ENCODE measurements around the gene CD44.
A peak's percentile ranks its signal among the peaks of the same experiment; 100 is the strongest.

Gene CD44

DNA sequence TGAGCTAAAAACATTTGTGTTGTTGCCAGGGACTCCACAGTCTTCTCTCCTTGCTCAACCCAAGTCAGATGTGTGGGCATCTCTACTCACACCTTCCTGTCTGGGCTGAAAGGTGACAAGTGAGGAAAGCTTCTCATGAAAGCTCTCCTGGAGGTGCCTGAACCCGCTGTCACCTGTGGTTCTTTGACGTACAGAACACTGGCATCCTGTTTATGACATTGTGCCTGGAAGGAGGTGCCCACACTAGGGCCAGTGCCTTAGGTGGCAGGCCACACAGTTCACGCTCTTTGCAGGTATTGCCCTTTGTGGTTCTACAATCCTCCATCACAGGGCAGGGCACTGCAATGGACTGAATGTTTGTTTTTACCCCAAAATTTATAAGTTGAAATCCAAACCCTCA is 108.5 kb downstream of the CD44 start:
- Mint-ChIP-seq H3K4me3 (no peak overlapping the region), H3K9me3 (no peaks in the 10 kb centered on the region), H3K36me3 (peaks cover 0 to 2% of the 10 kb centered on the region in 2 donors), H3K27ac (no peak overlapping the region), H3K27me3 (no peaks in the 10 kb centered on the region), H3K4me1 (peaks cover 0 to 9% of the 10 kb centered on the region in 2 donors)
- DNase-seq (no peak), ATAC-seq (replicated peaks) (no peak)

GRCh38 chr11:35247863-35248262 is 108.9 kb downstream of the CD44 start:
- no peak overlapping the region for H3K27ac Mint-ChIP-seq
- ATAC-seq (replicated peaks): no peak
- peaks cover 0 to 2% of the 10 kb centered on the region in 2 donors for H3K36me3 Mint-ChIP-seq
- no peaks in the 10 kb centered on the region for H3K27me3 Mint-ChIP-seq
- H3K4me1 Mint-ChIP-seq: peaks cover 0 to 4% of the 10 kb centered on the region in 2 donors
- DNase-seq: no peak
- H3K4me3 Mint-ChIP-seq: no peak overlapping the region
- H3K9me3 Mint-ChIP-seq: no peaks in the 10 kb centered on the region

DNA sequence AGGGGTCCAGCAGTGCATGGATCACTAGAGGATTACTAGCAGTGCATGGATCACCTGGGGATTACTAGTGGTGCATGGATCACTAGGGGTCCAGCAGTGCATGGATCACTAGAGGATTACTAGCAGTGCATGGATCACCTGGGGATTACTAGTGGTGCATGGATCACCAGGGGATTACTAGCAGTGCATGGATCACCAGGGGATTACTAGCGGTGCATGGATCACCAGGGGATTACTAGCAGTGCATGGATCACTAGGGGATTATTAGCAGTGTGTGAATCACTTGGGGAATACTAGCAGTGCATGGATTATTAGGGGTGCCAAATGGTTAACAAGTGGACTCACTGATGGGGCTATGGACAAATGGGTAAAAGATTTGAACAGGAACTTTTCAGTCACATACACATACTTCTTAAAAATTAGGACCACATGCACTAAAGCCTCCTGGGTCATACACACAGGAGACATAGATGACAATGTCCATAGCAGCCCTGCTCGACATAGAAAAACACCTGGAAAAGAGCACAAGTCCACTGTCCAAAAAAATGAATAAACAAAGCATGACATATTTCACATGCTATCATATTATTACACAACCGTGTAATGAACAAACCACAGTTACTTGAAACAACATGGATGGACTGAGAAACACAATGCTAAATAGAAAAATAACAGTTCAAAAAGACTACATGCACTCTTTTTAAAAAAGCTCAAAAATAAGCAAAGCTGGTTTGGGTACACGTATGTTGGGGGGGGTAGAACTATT is 109.8 kb downstream of the CD44 start:
- no peak overlapping the region for H3K27ac Mint-ChIP-seq
- H3K4me3 Mint-ChIP-seq: no peak overlapping the region
- DNase-seq (no peak), ATAC-seq (replicated peaks) (no peak)
- no peaks in the 10 kb centered on the region for H3K36me3 Mint-ChIP-seq
- no peaks in the 10 kb centered on the region for H3K4me1 Mint-ChIP-seq
- no peaks in the 10 kb centered on the region for H3K9me3 Mint-ChIP-seq
- no peaks in the 10 kb centered on the region for H3K27me3 Mint-ChIP-seq

DNA sequence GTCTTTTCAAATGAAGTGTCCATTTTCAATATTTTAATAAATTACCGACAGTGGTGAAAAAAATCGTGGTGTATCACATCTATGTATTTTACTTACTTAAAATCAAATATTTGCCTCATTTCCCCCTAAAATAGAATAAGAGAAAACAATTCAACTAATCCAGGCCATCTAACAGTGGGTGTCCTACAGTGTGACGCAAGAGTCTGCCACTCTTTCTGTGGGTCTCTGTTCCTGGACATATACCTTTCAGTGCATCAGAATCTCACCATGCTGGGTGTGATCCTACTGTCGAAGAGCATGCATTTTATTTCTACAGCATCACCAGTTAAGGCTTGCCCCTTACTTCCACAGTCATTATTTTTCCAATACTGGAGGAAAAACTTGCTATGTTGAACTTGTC is 111.2 kb downstream of the CD44 start:
- H3K27me3 Mint-ChIP-seq: no peaks in the 10 kb centered on the region
- no peak overlapping the region for H3K27ac Mint-ChIP-seq
- H3K4me3 Mint-ChIP-seq: no peak overlapping the region
- no peaks in the 10 kb centered on the region for H3K9me3 Mint-ChIP-seq
- no peaks in the 10 kb centered on the region for H3K36me3 Mint-ChIP-seq
- ATAC-seq (replicated peaks) (no peak), DNase-seq (no peak)
- no peaks in the 10 kb centered on the region for H3K4me1 Mint-ChIP-seq

DNA sequence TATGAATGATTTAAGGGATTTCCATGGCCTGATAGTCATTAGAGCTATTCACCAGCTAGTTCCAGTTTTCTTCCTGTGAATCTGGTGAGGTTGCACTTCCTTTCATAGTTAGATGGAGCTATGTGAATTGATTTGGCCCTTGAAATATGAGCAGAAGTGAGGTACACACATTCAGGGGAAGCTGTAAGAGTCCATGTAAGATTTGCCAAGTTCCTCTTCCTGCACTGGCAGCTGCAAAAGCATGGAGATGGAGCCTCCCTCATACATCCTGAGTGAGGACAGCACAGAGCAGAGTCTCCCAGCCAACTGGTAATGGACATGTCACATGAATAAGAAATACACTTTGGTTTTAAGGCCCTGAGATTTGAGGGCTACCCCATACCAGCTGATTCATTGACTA is 111.7 kb downstream of the CD44 start:
- ATAC-seq (replicated peaks) (no peak), DNase-seq (no peak)
- Mint-ChIP-seq H3K27me3 (no peaks in the 10 kb centered on the region), H3K27ac (no peak overlapping the region), H3K4me3 (no peak overlapping the region), H3K4me1 (no peaks in the 10 kb centered on the region), H3K9me3 (no peaks in the 10 kb centered on the region), H3K36me3 (no peaks in the 10 kb centered on the region)

DNA sequence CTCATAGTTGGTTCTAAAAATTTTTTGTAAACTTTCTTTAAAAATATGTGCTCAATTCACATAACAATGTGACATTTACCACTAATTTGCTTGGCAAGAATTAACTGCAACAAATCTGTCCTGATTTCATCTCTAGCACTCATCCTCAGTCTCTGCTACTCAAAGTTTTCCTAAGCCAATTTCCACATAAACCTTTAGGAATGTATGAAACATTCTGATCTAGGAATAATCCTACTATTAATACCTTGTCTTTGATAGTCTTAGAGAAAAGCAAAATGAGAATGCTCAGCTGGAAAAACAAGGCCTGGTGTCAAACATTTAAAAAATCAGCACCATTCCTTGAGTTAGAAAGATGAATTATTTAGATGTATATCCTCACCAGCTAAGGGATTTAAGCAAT is 114.3 kb downstream of the CD44 start:
- H3K36me3 Mint-ChIP-seq: no peaks in the 10 kb centered on the region
- no peak overlapping the region for H3K4me3 Mint-ChIP-seq
- H3K27ac Mint-ChIP-seq: no peak overlapping the region
- no peaks in the 10 kb centered on the region for H3K9me3 Mint-ChIP-seq
- H3K27me3 Mint-ChIP-seq: no peaks in the 10 kb centered on the region
- no peak for ATAC-seq (replicated peaks)
- no peak for DNase-seq
- H3K4me1 Mint-ChIP-seq: peaks cover 3 to 8% of the 10 kb centered on the region in 2 donors

DNA sequence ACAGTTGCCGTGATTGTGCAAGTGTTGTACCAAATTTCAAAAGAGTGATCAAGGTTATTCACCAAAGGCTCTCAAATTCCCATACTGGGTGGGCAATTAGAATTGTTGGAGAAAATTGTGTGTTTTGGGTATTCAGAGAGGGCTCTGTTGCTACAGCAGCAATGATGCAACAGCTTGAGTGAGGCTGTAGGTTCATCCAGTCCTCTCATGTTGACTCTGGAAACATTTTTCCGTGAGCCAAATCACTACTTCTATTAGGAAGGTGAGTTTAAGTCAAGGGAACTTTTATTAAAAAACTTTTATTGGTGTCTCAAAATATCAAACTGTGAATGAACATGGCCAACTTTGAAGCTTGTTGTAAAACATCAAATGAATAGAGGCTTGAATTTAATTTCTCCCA is 116.5 kb downstream of the CD44 start:
- H3K27me3 Mint-ChIP-seq: no peaks in the 10 kb centered on the region
- no peak for ATAC-seq (replicated peaks)
- no peaks in the 10 kb centered on the region for H3K9me3 Mint-ChIP-seq
- H3K27ac Mint-ChIP-seq: no peak overlapping the region
- no peak overlapping the region for H3K4me3 Mint-ChIP-seq
- H3K36me3 Mint-ChIP-seq: no peaks in the 10 kb centered on the region
- peaks cover 4 to 8% of the 10 kb centered on the region in 2 donors for H3K4me1 Mint-ChIP-seq
- DNase-seq: no peak

DNA sequence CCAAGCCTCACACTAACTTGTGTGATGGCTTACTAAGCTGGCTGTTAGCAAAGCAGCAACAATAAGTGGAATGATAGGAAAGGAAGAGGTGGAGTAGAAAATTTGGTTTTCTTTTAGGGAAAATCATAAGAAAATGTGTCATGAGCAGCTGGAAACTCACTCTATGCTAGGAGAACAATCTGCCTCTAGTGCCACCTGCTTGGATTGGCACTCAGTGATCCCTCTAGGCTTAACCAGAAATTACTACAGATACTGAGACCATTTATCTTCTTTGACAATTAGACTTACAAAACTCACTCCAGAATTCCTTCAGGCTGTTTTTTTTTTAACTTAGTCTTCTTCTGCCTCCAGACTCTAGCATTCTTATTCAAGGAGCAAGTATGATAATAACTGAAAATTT is 117.3 kb downstream of the CD44 start:
- peaks cover 4 to 8% of the 10 kb centered on the region in 2 donors for H3K4me1 Mint-ChIP-seq
- no peak overlapping the region for H3K4me3 Mint-ChIP-seq
- DNase-seq (no peak), ATAC-seq (replicated peaks) (no peak)
- H3K9me3 Mint-ChIP-seq: no peaks in the 10 kb centered on the region
- no peaks in the 10 kb centered on the region for H3K36me3 Mint-ChIP-seq
- no peak overlapping the region for H3K27ac Mint-ChIP-seq
- H3K27me3 Mint-ChIP-seq: no peaks in the 10 kb centered on the region

- H3K4me1 Mint-ChIP-seq: peaks cover 4 to 8% of the 10 kb centered on the region in 2 donors
- no peak overlapping the region for H3K4me3 Mint-ChIP-seq
- no peaks in the 10 kb centered on the region for H3K36me3 Mint-ChIP-seq
- H3K27ac Mint-ChIP-seq: no peak overlapping the region
- no peak for DNase-seq
- H3K9me3 Mint-ChIP-seq: no peaks in the 10 kb centered on the region
- ATAC-seq (replicated peaks): peak; percentile 96 to 100
- H3K27me3 Mint-ChIP-seq: no peaks in the 10 kb centered on the region
Measured at GRCh38 chr11:35257281-35257680, 118.3 kb downstream of the CD44 start.

GRCh38 chr11:35259529-35259928 is 120.6 kb downstream of the CD44 start:
- H3K9me3 Mint-ChIP-seq: no peaks in the 10 kb centered on the region
- peaks cover 4 to 8% of the 10 kb centered on the region in 2 donors for H3K4me1 Mint-ChIP-seq
- no peaks in the 10 kb centered on the region for H3K27me3 Mint-ChIP-seq
- H3K4me3 Mint-ChIP-seq: no peak overlapping the region
- no peak for ATAC-seq (replicated peaks)
- no peak for DNase-seq
- H3K36me3 Mint-ChIP-seq: no peaks in the 10 kb centered on the region
- no peak overlapping the region for H3K27ac Mint-ChIP-seq

GRCh38 chr11:35260342-35260985 is 121.5 kb downstream of the CD44 start:
- Mint-ChIP-seq H3K36me3 (no peaks in the 10 kb centered on the region), H3K9me3 (no peaks in the 10 kb centered on the region), H3K4me1 (peaks cover 5 to 9% of the 10 kb centered on the region in 2 donors), H3K27me3 (no peaks in the 10 kb centered on the region), H3K27ac (no peak overlapping the region), H3K4me3 (no peak overlapping the region)
- DNase-seq (no peak), ATAC-seq (replicated peaks) (no peak)

GRCh38 chr11:35261197-35261596 is 122.2 kb downstream of the CD44 start:
- Mint-ChIP-seq H3K9me3 (no peaks in the 10 kb centered on the region), H3K36me3 (no peaks in the 10 kb centered on the region), H3K4me3 (no peak overlapping the region), H3K4me1 (peaks cover 11 to 16% of the 10 kb centered on the region in 2 donors), H3K27ac (no peak overlapping the region), H3K27me3 (no peaks in the 10 kb centered on the region)
- ATAC-seq (replicated peaks): no peak
- DNase-seq: no peak

- DNase-seq (no peak), ATAC-seq (replicated peaks) (no peak)
- H3K9me3 Mint-ChIP-seq: no peaks in the 10 kb centered on the region
Measured at GRCh38 chr11:35262056-35262455, 123.1 kb downstream of the CD44 start.

DNA sequence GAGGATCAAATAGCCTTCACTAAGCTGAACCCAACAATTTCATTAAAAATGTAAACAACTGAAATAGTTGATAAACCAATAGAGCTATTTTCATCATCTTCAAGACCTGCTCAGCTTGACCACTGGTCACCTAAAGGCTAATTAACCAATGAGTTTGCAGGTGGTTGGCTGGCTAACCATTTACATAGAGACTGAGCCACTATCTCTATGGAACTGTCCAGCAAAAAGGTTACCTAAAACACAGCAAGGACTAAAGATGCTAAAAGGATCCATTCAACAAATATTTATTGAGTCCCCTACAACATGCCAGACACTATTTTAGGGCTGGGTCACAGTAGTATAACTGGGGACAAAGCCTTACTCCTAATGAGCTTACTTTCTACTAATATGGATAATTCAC is 123.8 kb downstream of the CD44 start:
- no peak overlapping the region for H3K4me3 Mint-ChIP-seq

More at GRCh38 chr11:35262056-35262455, 123.1 kb downstream of the CD44 start:
- H3K27ac Mint-ChIP-seq: no peak overlapping the region
- no peaks in the 10 kb centered on the region for H3K36me3 Mint-ChIP-seq
- H3K4me3 Mint-ChIP-seq: no peak overlapping the region
- H3K27me3 Mint-ChIP-seq: no peaks in the 10 kb centered on the region
- peaks cover 13 to 19% of the 10 kb centered on the region in 2 donors for H3K4me1 Mint-ChIP-seq

DNA sequence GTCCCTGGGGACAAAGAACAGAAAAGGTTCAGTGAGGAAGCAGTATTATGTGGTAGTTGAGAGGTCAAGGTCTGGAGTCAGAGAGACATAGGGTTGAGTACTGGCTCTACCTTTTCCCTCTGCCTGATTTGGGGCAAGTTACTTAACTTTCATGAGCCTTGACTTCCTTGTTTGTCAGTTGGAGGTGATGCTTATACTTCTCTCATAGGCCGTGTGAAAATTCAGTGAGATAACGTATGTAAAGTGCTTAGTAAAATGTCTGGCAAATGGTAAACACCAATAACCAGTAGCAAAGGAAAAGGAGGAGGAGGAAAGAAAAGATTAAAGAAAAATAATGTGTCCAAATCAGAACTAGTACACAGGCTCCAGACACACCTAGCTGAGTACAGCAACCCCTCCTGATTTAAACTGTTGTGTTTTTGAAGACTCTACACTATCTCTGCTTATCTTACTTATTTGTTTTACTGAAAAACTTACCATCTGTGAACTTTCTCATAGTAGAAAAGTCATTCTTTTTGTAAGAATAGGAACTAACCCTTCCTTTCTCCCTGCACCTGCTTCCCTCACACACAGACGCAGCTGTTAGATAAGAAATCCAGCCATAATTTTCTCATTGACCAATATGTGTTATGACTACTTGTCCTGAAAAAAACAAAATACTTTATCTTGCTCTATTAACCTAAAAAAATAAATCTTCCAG is 126.9 kb downstream of the CD44 start:
- H3K27ac Mint-ChIP-seq: no peak overlapping the region
- H3K36me3 Mint-ChIP-seq: peaks cover 0 to 4% of the 10 kb centered on the region in 2 donors
- peaks cover 0 to 6% of the 10 kb centered on the region in 2 donors for H3K9me3 Mint-ChIP-seq
- ATAC-seq (replicated peaks): peak in 1 of 2 donors; percentile 29
- peaks cover 13 to 22% of the 10 kb centered on the region in 2 donors for H3K4me1 Mint-ChIP-seq
- no peak for DNase-seq
- no peaks in the 10 kb centered on the region for H3K27me3 Mint-ChIP-seq
- no peak overlapping the region for H3K4me3 Mint-ChIP-seq

More for the DNA sequence above, 123.8 kb downstream of the CD44 start:
- peaks cover 10 to 16% of the 10 kb centered on the region in 2 donors for H3K4me1 Mint-ChIP-seq
- no peaks in the 10 kb centered on the region for H3K9me3 Mint-ChIP-seq
- H3K36me3 Mint-ChIP-seq: no peaks in the 10 kb centered on the region
- DNase-seq (no peak), ATAC-seq (replicated peaks) (no peak)
- H3K27me3 Mint-ChIP-seq: no peaks in the 10 kb centered on the region
- no peak overlapping the region for H3K27ac Mint-ChIP-seq

Measured in stimulated activated naive B cell treated with anti-CD40 and anti-IgM and Interleukin-4, amounts not matched to agents 10 μg/mL and 1 μg/mL and 100 μg/mL, for 72 hours (primary cell).